HFFc6 (cell line): ENCODE data around the gene TMCC2. TPM values are rescaled to one million over a fixed set of nuclear protein-coding genes. Genes with fewer than 3 reads are reported as not detected.
"Not testable (repeated sequence)": the region's sequence is repeated elsewhere in the genome, so short reads cannot be mapped to it uniquely, and the experiment has no call there.

Experiments used
- DNase-seq: peaks from one replicate; pipeline ENCODE4 v3.0.0-alpha.2; 2018
- H3K27ac Mint-ChIP-seq: 2 replicates; pipeline ENCODE4 v1.8.0; 2020; ENCODE audit warnings: mild to moderate bottlenecking, mixed read lengths
- H3K27me3 Mint-ChIP-seq: 2 replicates; pipeline ENCODE4 v1.8.0; 2021; ENCODE audit warnings: mild to moderate bottlenecking, moderate library complexity, mixed read lengths; ENCODE audit not compliant: insufficient read depth
- H3K36me3 Mint-ChIP-seq: 2 replicates; pipeline ENCODE4 v1.8.0; 2021; ENCODE audit warnings: low read depth, mixed read lengths
- H3K4me1 Mint-ChIP-seq: 2 replicates; pipeline ENCODE4 v1.8.0; 2020; ENCODE audit warnings: low read depth, mixed read lengths
- H3K4me3 Mint-ChIP-seq: 2 replicates; pipeline ENCODE4 v1.8.0; 2020; ENCODE audit warnings: mild to moderate bottlenecking, moderate library complexity, mixed read lengths
- H3K9me3 Mint-ChIP-seq: 2 replicates; pipeline ENCODE4 v1.8.0; 2020; ENCODE audit warnings: mild to moderate bottlenecking, mixed read lengths
- total RNA-seq, 6 experiments: library from RNA; stranded (reverse); fragmentation: NEBNext Ultra II Directional; extraction: Animal tissue kit (Norgen Biotek cat#: 25700); gene quantifications; 2 replicates in 1 of 6; 3 replicates in 5 of 6; pipeline ENCODE4 v1.2.3, GENCODE V29; 2021
- TF ChIP-seq, protein P1 (sequence below): fragments of 200-600 bp; sonication (generic); IDR thresholded peaks from 2 replicates; pipeline ENCODE4 v1.5.0; 2021; ENCODE audit warnings: antibody characterized with exemption, mild to moderate bottlenecking

The TMCC2 gene
- total RNA-seq, 6 experiments from 2014 or later, result 3.4 to 4.2 (median 3.9) TPM

DNA sequence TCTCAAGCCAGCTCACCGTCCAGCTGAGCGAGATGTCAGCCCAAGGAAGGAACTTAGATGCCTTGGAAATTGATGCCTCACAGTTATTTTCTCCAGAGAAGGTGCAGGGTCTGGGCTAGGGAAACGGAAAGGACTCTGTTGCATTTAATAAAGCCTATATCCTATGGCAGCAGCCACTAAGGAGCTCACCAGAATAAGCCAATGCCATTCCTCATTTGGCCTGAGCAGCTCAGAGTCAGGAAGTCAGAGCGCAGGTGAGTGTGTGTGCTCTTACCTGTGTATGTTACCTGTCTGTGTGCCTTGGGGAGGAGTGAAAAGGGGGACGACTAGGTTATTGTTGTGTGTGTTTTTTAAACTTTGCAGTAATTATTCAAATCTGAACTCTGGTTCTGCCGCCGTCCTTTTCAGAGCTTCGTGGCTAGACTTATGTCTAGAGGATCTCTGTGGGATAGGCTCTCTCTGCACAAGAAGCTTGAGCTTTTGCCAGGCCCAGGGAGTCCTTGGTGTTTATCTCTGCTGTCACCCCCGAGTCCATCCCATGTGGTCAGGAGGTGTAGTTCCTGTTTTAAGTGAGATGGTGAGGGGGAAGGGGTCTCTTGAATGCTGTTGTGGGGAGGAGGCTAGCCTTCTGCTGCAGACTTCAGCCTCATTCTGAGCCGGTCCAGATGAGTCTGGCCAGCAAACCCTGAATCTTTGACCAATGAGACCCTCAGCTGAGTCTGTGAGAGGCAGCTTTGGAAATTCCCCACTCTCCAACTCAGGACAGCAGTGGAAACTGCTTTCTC lies 2.4 kb downstream of the TMCC2 start:
- Mint-ChIP-seq H3K36me3 (no peaks in the 10 kb centered on the region), H3K4me1 (peaks cover 33% of the 10 kb centered on the region), H3K4me3 (no peak overlapping the region), H3K27me3 (peaks cover 4% of the 10 kb centered on the region), H3K27ac (no peak overlapping the region), H3K9me3 (no peaks in the 10 kb centered on the region)
- no peak for DNase-seq
- TF ChIP-seq, protein P1, sequence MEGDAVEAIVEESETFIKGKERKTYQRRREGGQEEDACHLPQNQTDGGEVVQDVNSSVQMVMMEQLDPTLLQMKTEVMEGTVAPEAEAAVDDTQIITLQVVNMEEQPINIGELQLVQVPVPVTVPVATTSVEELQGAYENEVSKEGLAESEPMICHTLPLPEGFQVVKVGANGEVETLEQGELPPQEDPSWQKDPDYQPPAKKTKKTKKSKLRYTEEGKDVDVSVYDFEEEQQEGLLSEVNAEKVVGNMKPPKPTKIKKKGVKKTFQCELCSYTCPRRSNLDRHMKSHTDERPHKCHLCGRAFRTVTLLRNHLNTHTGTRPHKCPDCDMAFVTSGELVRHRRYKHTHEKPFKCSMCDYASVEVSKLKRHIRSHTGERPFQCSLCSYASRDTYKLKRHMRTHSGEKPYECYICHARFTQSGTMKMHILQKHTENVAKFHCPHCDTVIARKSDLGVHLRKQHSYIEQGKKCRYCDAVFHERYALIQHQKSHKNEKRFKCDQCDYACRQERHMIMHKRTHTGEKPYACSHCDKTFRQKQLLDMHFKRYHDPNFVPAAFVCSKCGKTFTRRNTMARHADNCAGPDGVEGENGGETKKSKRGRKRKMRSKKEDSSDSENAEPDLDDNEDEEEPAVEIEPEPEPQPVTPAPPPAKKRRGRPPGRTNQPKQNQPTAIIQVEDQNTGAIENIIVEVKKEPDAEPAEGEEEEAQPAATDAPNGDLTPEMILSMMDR, result no peak

DNA sequence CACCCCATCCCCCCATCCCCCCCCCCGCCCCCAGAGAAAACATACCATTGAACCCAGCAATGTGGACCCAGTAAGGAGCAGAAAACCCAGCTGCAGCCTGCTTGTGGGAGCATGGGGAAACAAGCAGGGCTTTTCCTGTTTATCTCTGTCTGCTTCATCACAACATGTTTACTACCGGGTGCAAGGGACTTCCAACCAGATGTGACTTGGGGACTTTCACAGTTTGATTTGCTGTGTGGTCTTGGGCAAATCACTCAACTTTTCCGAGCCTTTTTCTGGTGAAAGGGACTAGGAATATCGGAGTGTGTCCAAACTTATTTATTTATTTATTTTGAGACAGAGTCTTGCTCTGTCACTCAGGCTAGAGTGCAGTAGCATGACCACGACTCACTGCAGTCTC lies 3.2 kb downstream of the TMCC2 start:
- Mint-ChIP-seq H3K4me1 (peaks cover 27% of the 10 kb centered on the region), H3K9me3 (no peaks in the 10 kb centered on the region), H3K36me3 (no peaks in the 10 kb centered on the region), H3K27me3 (peaks cover 4% of the 10 kb centered on the region), H3K4me3 (no peak overlapping the region), H3K27ac (no peak overlapping the region)
- TF ChIP-seq, protein P1, result no peak
- DNase-seq, result no peak

DNA sequence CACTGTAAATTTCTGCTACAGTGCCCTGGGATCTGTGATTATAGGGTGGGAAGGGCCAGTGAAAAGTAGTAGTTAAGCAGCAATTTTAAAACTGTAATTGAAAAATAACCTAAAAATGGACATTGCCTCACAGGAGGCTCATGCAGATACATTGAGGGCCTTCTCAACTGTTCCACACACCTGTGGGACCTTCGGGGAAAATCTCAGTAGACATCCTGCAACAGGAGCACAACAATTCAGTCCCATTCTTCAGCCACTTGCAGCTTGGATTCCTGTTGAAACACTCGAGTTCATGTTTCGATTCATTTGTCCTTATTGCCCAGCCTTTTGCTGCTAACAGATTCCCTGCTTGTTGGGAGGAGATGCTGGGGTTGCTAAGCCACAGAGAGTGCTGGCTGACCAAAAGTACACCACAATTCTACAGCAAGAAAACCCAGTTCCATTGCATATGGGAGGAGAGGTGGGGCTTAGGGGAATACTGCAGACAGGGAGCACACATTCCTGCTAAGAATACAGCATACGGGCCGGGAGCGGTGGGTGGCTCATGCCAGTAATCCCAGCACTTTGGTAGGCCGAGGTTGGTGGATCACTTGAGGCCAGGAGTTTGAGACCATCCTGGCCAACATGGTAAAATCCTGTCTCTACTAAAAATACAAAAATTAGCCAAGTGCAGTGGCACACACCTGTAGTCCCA lies 4.5 kb downstream of the TMCC2 start:
- peaks cover 4% of the 10 kb centered on the region for H3K27me3 Mint-ChIP-seq
- H3K4me3 Mint-ChIP-seq, result no peak overlapping the region
- H3K27ac Mint-ChIP-seq, result no peak overlapping the region
- peaks cover 14% of the 10 kb centered on the region for H3K4me1 Mint-ChIP-seq
- H3K36me3 Mint-ChIP-seq, result no peaks in the 10 kb centered on the region
- DNase-seq, result no peak
- TF ChIP-seq, protein P1, result no peak
- H3K9me3 Mint-ChIP-seq, result no peaks in the 10 kb centered on the region

DNA sequence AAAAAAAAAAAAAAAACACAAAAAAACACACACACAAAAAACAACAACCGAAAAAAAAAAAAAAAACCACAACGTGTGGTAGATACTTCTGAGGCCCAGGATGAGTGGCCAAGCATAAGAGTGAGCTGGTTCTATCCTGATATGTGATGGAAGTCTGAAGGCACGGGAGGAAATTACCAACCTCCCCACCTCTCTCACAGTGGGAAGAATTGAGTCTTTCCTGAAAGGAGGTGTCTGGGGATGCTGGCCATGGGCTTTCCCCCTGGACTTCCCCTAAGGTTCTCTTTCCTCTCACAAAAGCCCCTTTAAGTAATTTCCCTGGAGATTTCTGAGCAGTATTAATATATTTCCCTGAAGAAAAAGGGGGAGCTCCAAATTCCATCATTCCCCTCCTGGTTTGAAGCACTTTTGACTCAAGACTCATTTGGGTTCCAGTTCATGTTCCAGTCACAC lies 5.2 kb downstream of the TMCC2 start:
- no peak for DNase-seq
- peaks cover 3% of the 10 kb centered on the region for H3K27me3 Mint-ChIP-seq
- no peaks in the 10 kb centered on the region for H3K9me3 Mint-ChIP-seq
- no peak overlapping the region for H3K4me3 Mint-ChIP-seq
- no peaks in the 10 kb centered on the region for H3K36me3 Mint-ChIP-seq
- H3K27ac Mint-ChIP-seq, result no peak overlapping the region
- peaks cover 13% of the 10 kb centered on the region for H3K4me1 Mint-ChIP-seq
- TF ChIP-seq, protein P1, result no peak

DNA sequence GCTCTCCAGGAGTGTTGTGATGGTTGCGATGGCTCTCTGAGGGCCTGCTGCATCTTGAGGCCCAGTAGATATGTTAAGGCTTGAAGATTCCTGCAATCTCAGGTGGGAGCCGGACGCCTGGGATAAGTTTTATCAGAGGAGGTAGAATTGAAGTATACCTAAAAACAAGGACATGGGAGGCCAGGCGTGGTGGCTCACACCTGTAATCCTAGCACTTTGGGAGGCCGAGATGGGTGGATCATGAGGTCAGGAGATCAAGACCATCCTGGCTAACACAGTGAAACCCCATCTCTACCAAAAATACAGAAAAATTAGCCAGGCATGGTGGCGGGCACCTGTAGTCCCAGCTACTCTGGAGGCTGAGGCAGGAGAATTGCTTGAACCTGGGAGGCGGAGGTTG lies 6.2 kb downstream of the TMCC2 start:
- not testable (repeated sequence) for H3K36me3 Mint-ChIP-seq, H3K27ac Mint-ChIP-seq, H3K27me3 Mint-ChIP-seq, H3K9me3 Mint-ChIP-seq, H3K4me3 Mint-ChIP-seq, DNase-seq, H3K4me1 Mint-ChIP-seq

DNA sequence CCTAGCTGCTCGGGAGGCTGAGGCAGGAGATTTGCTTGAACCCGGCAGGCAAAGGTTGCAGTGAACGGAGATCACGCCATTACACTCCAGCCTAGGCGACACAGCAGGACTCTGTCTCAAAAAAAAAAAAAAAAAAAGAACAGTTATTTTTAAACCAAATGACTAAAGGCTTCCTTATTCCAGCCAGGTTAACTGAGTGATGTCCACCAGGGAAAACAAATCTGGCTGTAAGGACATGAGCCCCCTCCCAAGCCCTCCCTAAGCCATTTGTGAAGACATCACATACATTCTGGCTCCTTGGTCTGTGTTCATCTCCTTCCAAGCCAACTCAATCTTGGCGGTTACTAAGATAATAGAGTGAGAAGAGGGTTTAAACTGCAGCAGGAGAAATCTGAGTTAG lies 8.2 kb downstream of the TMCC2 start:
- DNase-seq, result no peak
- no peaks in the 10 kb centered on the region for H3K4me1 Mint-ChIP-seq
- H3K9me3 Mint-ChIP-seq, result no peaks in the 10 kb centered on the region
- no peak overlapping the region for H3K27ac Mint-ChIP-seq
- H3K4me3 Mint-ChIP-seq, result no peak overlapping the region
- H3K27me3 Mint-ChIP-seq, result peaks cover 3% of the 10 kb centered on the region
- TF ChIP-seq, protein P1, result no peak
- no peaks in the 10 kb centered on the region for H3K36me3 Mint-ChIP-seq
